Measurements from ENCODE around the gene ZNF253.

DNA sequence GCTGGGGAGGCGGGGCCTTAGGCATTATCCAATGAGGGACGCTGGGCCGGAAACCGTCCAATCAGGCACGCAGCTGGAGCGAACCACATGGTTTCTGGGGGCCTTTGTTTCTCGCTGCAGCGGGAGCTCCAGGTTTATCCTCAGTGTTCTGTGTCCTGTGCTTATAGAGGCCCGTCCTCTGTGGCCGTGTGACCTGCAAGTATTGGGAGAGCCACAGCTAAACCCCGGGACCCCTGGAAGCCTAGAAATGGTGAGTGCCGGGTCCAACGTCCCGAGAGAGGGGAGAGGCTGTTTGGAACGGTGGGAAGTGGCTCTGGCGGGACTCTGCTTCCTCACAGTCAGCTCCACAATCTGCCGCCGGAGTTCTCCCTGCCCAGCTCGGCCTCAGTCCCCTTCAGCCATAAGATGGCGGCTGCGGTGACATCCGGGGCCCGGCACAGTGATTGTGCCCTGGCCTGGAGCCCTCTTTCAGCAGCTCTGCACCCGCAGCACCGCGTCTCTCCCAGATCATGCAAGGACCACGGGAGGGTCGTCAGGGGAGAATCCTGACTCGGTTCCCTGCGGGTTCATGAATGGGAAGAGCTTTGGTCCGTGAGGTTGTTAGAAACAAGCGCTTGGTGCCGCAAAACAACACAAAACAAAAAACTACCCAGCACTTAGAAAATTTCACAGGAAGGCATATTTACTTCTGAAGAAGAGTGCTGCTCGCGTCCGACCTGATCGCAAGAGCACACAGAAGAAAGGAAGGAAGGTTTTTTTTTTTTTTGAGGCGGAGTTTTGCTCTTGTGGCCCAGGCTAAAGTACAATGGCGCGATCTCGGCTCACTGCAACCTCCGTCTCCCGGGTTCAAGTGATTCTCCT lies at the start of gene ZNF253:
- TF ChIP-seq GATA2 (IDR thresholded peaks at IDR 0.05; ENCODE audit: low read depth, low read length) (peak; percentile 79), GATA3 (IDR thresholded peaks at IDR 0.05; ENCODE audit: low read depth, low read length) (no peak)
